ENCODE measurements around the gene RHO. TPM values are rescaled to one million over a fixed set of nuclear protein-coding genes. Genes with fewer than 3 reads are reported as not detected.

Gene RHO
- total and polyA plus RNA-seq, 2 donors (not counting 1 experiment from before 2014, with no cell fraction given): 0.10 TPM; not detected in 1

DNA sequence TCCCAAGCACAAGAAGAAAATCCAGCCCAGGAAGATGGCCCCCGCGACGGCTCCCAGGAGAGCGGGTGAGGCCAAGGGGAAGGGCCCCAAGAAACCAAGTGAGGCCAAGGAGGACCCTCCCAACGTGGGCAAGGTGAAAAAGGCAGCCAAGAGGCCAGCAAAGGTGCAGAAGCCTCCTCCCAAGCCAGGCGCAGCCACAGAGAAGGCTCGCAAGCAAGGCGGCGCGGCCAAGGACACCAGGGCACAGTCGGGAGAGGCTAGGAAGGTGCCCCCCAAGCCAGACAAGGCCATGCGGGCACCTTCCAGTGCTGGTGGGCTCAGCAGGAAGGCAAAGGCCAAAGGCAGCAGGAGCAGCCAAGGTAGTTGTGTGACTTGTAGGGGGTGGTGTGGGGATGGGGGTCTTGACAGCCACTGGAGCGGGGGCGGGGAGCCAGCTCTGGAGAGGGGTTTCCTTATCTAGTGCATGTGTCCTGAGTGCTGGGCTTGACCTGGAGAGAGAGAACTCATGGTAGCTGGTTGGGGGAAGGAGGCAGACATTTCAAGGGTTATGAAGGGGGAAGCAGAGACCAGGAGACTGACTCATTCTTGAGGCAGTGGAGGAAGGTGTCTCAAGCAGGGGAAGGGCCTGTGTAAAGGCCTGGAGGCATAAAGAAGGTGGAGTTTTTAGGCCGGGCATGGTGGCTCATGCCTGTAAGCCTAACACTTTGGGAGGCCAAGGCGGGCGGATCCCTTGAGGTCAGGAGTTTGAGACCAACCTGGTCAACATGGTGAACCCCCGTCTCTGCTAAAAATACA lies 20.8 kb downstream of the RHO start:
- Mint-ChIP-seq H3K4me1 (peaks cover 3% of the 10 kb centered on the region), H3K27me3 (peaks cover 9% of the 10 kb centered on the region), H3K27ac (no peak overlapping the region), H3K4me3 (no peak overlapping the region), H3K9me3 (ENCODE audit: insufficient read depth) (no peaks in the 10 kb centered on the region)
- Histone ChIP-seq H3K4me3 (ENCODE audit: control extremely low read depth in 1 of 5, extremely low read depth in 1 of 5, insufficient read depth in 1 of 5, low read depth in 2 of 5, low read length in 4 of 5) (no peak overlapping the region), H3K4me2 (replicated peaks; ENCODE audit: low read depth, low read length, poor library complexity, severe bottlenecking) (no peak overlapping the region), H3K36me3 (replicated peaks in 1 of 2; ENCODE audit: control extremely low read depth in 1 of 2, control insufficient read depth in 1 of 2, extremely low read depth in 1 of 2, insufficient read depth in 2 of 2, low read length in 1 of 2) (no peaks in the 10 kb centered on the region), H3K79me2 (ENCODE audit: control insufficient read depth, insufficient read depth, low read length) (no peaks in the 10 kb centered on the region), H3K9me3 (ENCODE audit: control extremely low read depth in 1 of 3, control insufficient read depth in 2 of 3, insufficient read depth in 1 of 3, low read length in 2 of 3) (no peaks in the 10 kb centered on the region), H4K20me1 (ENCODE audit: control insufficient read depth, insufficient read depth, low read length, poor library complexity, severe bottlenecking) (no peaks in the 10 kb centered on the region), H2AFZ (ENCODE audit: insufficient read depth, low read depth, low read length, poor library complexity, severe bottlenecking) (no peak overlapping the region), H3K27me3 (replicated peaks in 1 of 4; ENCODE audit: control extremely low read depth in 1 of 4, control insufficient read depth in 3 of 4, insufficient read depth in 4 of 4, low read length in 3 of 4) (peaks cover 0 to 3% (median 0%) of the 10 kb centered on the region in 4 experiments), H3K4me1 (ENCODE audit: control insufficient read depth in 2 of 2, insufficient read depth in 2 of 2, low read length in 2 of 2) (no peaks in the 10 kb centered on the region), H3K9ac (ENCODE audit: low read length) (no peak overlapping the region), H3K27ac (ENCODE audit: low read length in 2 of 2) (no peak overlapping the region)
- TF ChIP-seq EZH2 (IDR thresholded peaks at IDR 0.05; ENCODE audit: borderline replicate concordance, insufficient read depth, low read depth, low read length, poor library complexity, severe bottlenecking): no peak
- no peak for TF ChIP-seq CTCF (IDR thresholded peaks at IDR 0.05)
- CTCF ChIA-PET: interaction anchor here (0.8 to 1.2 kb wide), 2 partner anchors 20 to 59 kb away, joined by 3 to 4 read pairs; no protein-coding TSS in a partner anchor
- intact Hi-C loops (cut with micrococcal nuclease): no loop called here
- POLR2A ChIA-PET: no interaction called here
- WGBS (ENCODE audit: insufficient coverage): 94% methylated on average over 17 of the region's 18 CpGs
- ATAC-seq (ENCODE audit: low read depth) (no peak), DNase-seq (no peak)

- H3K36me3 ChIP-seq (replicated peaks in 1 of 2; ENCODE audit: control extremely low read depth in 1 of 2, control insufficient read depth in 1 of 2, extremely low read depth in 1 of 2, insufficient read depth in 2 of 2, low read length in 1 of 2): no peaks in the 10 kb centered on the region
- no peak overlapping the region for H3K27ac ChIP-seq (ENCODE audit: low read length in 2 of 2)
- intact Hi-C loops (cut with micrococcal nuclease): no loop called here
- ChIA-PET POLR2A (no interaction called here), CTCF (interaction anchor here (0.8 to 1.2 kb wide), 2 partner anchors 19 to 60 kb away, joined by 3 to 4 read pairs; no protein-coding TSS in a partner anchor)
- H2AFZ ChIP-seq (ENCODE audit: insufficient read depth, low read depth, low read length, poor library complexity, severe bottlenecking): no peak overlapping the region
- DNase-seq (no peak), ATAC-seq (ENCODE audit: low read depth) (no peak)
- TF ChIP-seq EZH2 (IDR thresholded peaks at IDR 0.05; ENCODE audit: borderline replicate concordance, insufficient read depth, low read depth, low read length, poor library complexity, severe bottlenecking) (no peak), CTCF (IDR thresholded peaks at IDR 0.05) (no peak)
- no peaks in the 10 kb centered on the region for H3K4me1 ChIP-seq (ENCODE audit: control insufficient read depth in 2 of 2, insufficient read depth in 2 of 2, low read length in 2 of 2)
- peaks cover 13% of the 10 kb centered on the region for H3K27me3 Mint-ChIP-seq
- H3K27ac Mint-ChIP-seq: peak overlapping the region; percentile 20
- no peaks in the 10 kb centered on the region for H3K9me3 Mint-ChIP-seq (ENCODE audit: insufficient read depth)
- H3K9ac ChIP-seq (ENCODE audit: low read length): no peak overlapping the region
- no peaks in the 10 kb centered on the region for H3K79me2 ChIP-seq (ENCODE audit: control insufficient read depth, insufficient read depth, low read length)
- peaks cover 0 to 9% (median 0%) of the 10 kb centered on the region in 4 experiments for H3K27me3 ChIP-seq (replicated peaks in 1 of 4; ENCODE audit: control extremely low read depth in 1 of 4, control insufficient read depth in 3 of 4, insufficient read depth in 4 of 4, low read length in 3 of 4)
- no peak overlapping the region for H3K4me3 Mint-ChIP-seq
- H3K4me1 Mint-ChIP-seq: peaks cover 6% of the 10 kb centered on the region
- no CpG with 5 or more reads among the region's 3 CpGs for WGBS (ENCODE audit: insufficient coverage)
- H3K4me2 ChIP-seq (replicated peaks; ENCODE audit: low read depth, low read length, poor library complexity, severe bottlenecking): no peak overlapping the region
- no peak overlapping the region for H3K4me3 ChIP-seq (ENCODE audit: control extremely low read depth in 1 of 5, extremely low read depth in 1 of 5, insufficient read depth in 1 of 5, low read depth in 2 of 5, low read length in 4 of 5)
- no peaks in the 10 kb centered on the region for H3K9me3 ChIP-seq (ENCODE audit: control extremely low read depth in 1 of 3, control insufficient read depth in 2 of 3, insufficient read depth in 1 of 3, low read length in 2 of 3)
- no peaks in the 10 kb centered on the region for H4K20me1 ChIP-seq (ENCODE audit: control insufficient read depth, insufficient read depth, low read length, poor library complexity, severe bottlenecking)
Measured at GRCh38 chr3:129549805-129550204, 21.4 kb downstream of the RHO start.

All from B cell (primary cell).